ENCODE results near the gene RNF20. TPM values are rescaled to one million over a fixed set of nuclear protein-coding genes. Genes with fewer than 3 reads are reported as not detected.
"Not testable (repeated sequence)": the region's sequence is repeated elsewhere in the genome, so short reads cannot be mapped to it uniquely, and the experiment has no call there.

Gene RNF20
- total and polyA plus RNA-seq, 3 experiments from 2014 or later: 42.5 to 53.5 (median 46.8) TPM

GRCh38 chr9:101518489-101518888, 15.2 kb upstream of the RNF20 start:
- H3K4me1 ChIP-seq (ENCODE audit: insufficient read depth, low read length); H3K9me3 Mint-ChIP-seq; H3K4me3 Mint-ChIP-seq; H3K36me3 ChIP-seq (ENCODE audit: insufficient read depth, low read length); POLR2A ChIA-PET; DNase-seq; H3K27ac ChIP-seq (ENCODE audit: low read depth, low read length); H3K4me3 ChIP-seq (ENCODE audit: low read length); H3K27ac Mint-ChIP-seq; H3K36me3 Mint-ChIP-seq; H3K9me3 ChIP-seq (ENCODE audit: low read length); H3K27me3 ChIP-seq (ENCODE audit: insufficient read depth, low read length, poor library complexity, severe bottlenecking); H3K4me1 Mint-ChIP-seq: not testable (repeated sequence)
- CTCF ChIA-PET: interaction anchor here (2.2 kb wide), 1 partner anchor 11 kb away, joined by 5 read pairs; no protein-coding TSS in a partner anchor
- peaks cover 17 to 52% of the 10 kb centered on the region in 2 donors for H3K27me3 Mint-ChIP-seq

GRCh38 chr9:101524371-101524770, 9.3 kb upstream of the RNF20 start:
- no peak overlapping the region for H3K4me3 ChIP-seq (ENCODE audit: low read length)
- H3K9me3 Mint-ChIP-seq: no peaks in the 10 kb centered on the region
- peaks cover 21 to 62% of the 10 kb centered on the region in 2 donors for H3K27me3 Mint-ChIP-seq
- no peak overlapping the region for H3K4me3 Mint-ChIP-seq
- H3K27me3 ChIP-seq (ENCODE audit: insufficient read depth, low read length, poor library complexity, severe bottlenecking): peaks cover 4% of the 10 kb centered on the region
- no peak overlapping the region for H3K27ac ChIP-seq (ENCODE audit: low read depth, low read length)
- no peak overlapping the region for H3K27ac Mint-ChIP-seq
- no peaks in the 10 kb centered on the region for H3K4me1 Mint-ChIP-seq
- H3K36me3 ChIP-seq (ENCODE audit: insufficient read depth, low read length): no peaks in the 10 kb centered on the region
- H3K4me1 ChIP-seq (ENCODE audit: insufficient read depth, low read length): no peaks in the 10 kb centered on the region
- POLR2A ChIA-PET: no interaction called here
- no peaks in the 10 kb centered on the region for H3K36me3 Mint-ChIP-seq
- H3K9me3 ChIP-seq (ENCODE audit: low read length): no peaks in the 10 kb centered on the region
- no peak for DNase-seq
- CTCF ChIA-PET: interaction anchor here (0.8 to 1.1 kb wide), 2 partner anchors 9 to 65 kb away, joined by 3 to 4 read pairs; partner anchors contain the start of gene RNF20

GRCh38 chr9:101527066-101527465, 6.6 kb upstream of the RNF20 start:
- no peak overlapping the region for H3K4me3 Mint-ChIP-seq
- CTCF ChIA-PET: interaction anchor here (1.2 kb wide), 1 partner anchor 68 kb away, joined by 3 read pairs; no protein-coding TSS in a partner anchor

GRCh38 chr9:101528015-101528414, 5.6 kb upstream of the RNF20 start:
- H3K4me1 ChIP-seq (ENCODE audit: insufficient read depth, low read length): peaks cover 10% of the 10 kb centered on the region
- ChIA-PET POLR2A (no interaction called here), CTCF (interaction anchor here (1.2 to 5.6 kb wide), 3 partner anchors 9 to 69 kb away, joined by 3 to 29 read pairs (median 4); no protein-coding TSS in a partner anchor)
- DNase-seq: no peak
- Mint-ChIP-seq H3K9me3 (no peaks in the 10 kb centered on the region), H3K4me1 (peaks cover 0 to 3% (median 1%) of the 10 kb centered on the region in 3 donors), H3K36me3 (no peaks in the 10 kb centered on the region), H3K4me3 (no peak overlapping the region), H3K27me3 (peaks cover 7 to 35% of the 10 kb centered on the region in 2 donors), H3K27ac (no peak overlapping the region)
- H3K27me3 ChIP-seq (ENCODE audit: insufficient read depth, low read length, poor library complexity, severe bottlenecking): peaks cover 4% of the 10 kb centered on the region
- H3K9me3 ChIP-seq (ENCODE audit: low read length): no peaks in the 10 kb centered on the region
- H3K4me3 ChIP-seq (ENCODE audit: low read length): no peak overlapping the region
- no peaks in the 10 kb centered on the region for H3K36me3 ChIP-seq (ENCODE audit: insufficient read depth, low read length)
- H3K27ac ChIP-seq (ENCODE audit: low read depth, low read length): no peak overlapping the region

More at GRCh38 chr9:101527066-101527465, 6.6 kb upstream of the RNF20 start:
- Histone ChIP-seq H3K9me3 (ENCODE audit: low read length) (no peaks in the 10 kb centered on the region), H3K4me1 (ENCODE audit: insufficient read depth, low read length) (peaks cover 4% of the 10 kb centered on the region), H3K27ac (ENCODE audit: low read depth, low read length) (no peak overlapping the region), H3K4me3 (ENCODE audit: low read length) (no peak overlapping the region), H3K36me3 (ENCODE audit: insufficient read depth, low read length) (no peaks in the 10 kb centered on the region), H3K27me3 (ENCODE audit: insufficient read depth, low read length, poor library complexity, severe bottlenecking) (peaks cover 4% of the 10 kb centered on the region)
- H3K9me3 Mint-ChIP-seq: no peaks in the 10 kb centered on the region
- H3K27me3 Mint-ChIP-seq: peaks cover 15 to 45% of the 10 kb centered on the region in 2 donors
- no peaks in the 10 kb centered on the region for H3K36me3 Mint-ChIP-seq
- H3K27ac Mint-ChIP-seq: no peak overlapping the region
- no peak for DNase-seq
- no peaks in the 10 kb centered on the region for H3K4me1 Mint-ChIP-seq
- POLR2A ChIA-PET: no interaction called here

- H3K27ac ChIP-seq (ENCODE audit: low read depth, low read length): no peak overlapping the region
- H3K4me1 Mint-ChIP-seq: peaks cover 0 to 19% (median 17%) of the 10 kb centered on the region in 3 donors
- no peak overlapping the region for H3K4me3 Mint-ChIP-seq
Observed at GRCh38 chr9:101530076-101530711, 3.5 kb upstream of the RNF20 start.

GRCh38 chr9:101536351-101536750, 2.7 kb downstream of the RNF20 start:
- CTCF ChIA-PET: no interaction called here
- Mint-ChIP-seq H3K4me1 (peaks cover 4 to 27% (median 19%) of the 10 kb centered on the region in 3 donors), H3K36me3 (peaks cover 3 to 18% (median 4%) of the 10 kb centered on the region in 3 donors), H3K9me3 (no peaks in the 10 kb centered on the region), H3K4me3 (no peak overlapping the region), H3K27ac (peak overlapping the region in 1 of 8 donors; percentile 14), H3K27me3 (no peaks in the 10 kb centered on the region)
- Histone ChIP-seq H3K4me1 (ENCODE audit: insufficient read depth, low read length) (peaks cover 37% of the 10 kb centered on the region), H3K9me3 (ENCODE audit: low read length) (no peaks in the 10 kb centered on the region), H3K27ac (ENCODE audit: low read depth, low read length) (no peak overlapping the region), H3K4me3 (ENCODE audit: low read length) (no peak overlapping the region), H3K36me3 (ENCODE audit: insufficient read depth, low read length) (peaks cover 30% of the 10 kb centered on the region), H3K27me3 (ENCODE audit: insufficient read depth, low read length, poor library complexity, severe bottlenecking) (no peaks in the 10 kb centered on the region)
- POLR2A ChIA-PET: no interaction called here
- DNase-seq: no peak

More at GRCh38 chr9:101530076-101530711, 3.5 kb upstream of the RNF20 start:
- CTCF ChIA-PET: interaction anchor here (0.7 to 5.6 kb wide), 4 partner anchors 10 to 132 kb away, joined by 4 to 29 read pairs (median 6); partner anchors contain the start of genes MRPL50 and ZNF189
- Histone ChIP-seq H3K4me1 (ENCODE audit: insufficient read depth, low read length) (peaks cover 19% of the 10 kb centered on the region), H3K9me3 (ENCODE audit: low read length) (no peaks in the 10 kb centered on the region), H3K36me3 (ENCODE audit: insufficient read depth, low read length) (no peaks in the 10 kb centered on the region), H3K27me3 (ENCODE audit: insufficient read depth, low read length, poor library complexity, severe bottlenecking) (peaks cover 4% of the 10 kb centered on the region), H3K4me3 (ENCODE audit: low read length) (no peak overlapping the region)
- Mint-ChIP-seq H3K36me3 (peaks cover 0 to 11% (median 0%) of the 10 kb centered on the region in 3 donors), H3K9me3 (no peaks in the 10 kb centered on the region), H3K27ac (no peak overlapping the region), H3K27me3 (peaks cover 0 to 13% of the 10 kb centered on the region in 2 donors)
- POLR2A ChIA-PET: interaction anchor here (0.5 kb wide), 1 partner anchor 131 kb away, joined by 3 read pairs; the partner anchor contains the start of genes MRPL50 and ZNF189
- peak; percentile 41 to 75 (median 60) for DNase-seq

- POLR2A ChIA-PET: no interaction called here
- no peak overlapping the region for H3K27ac ChIP-seq (ENCODE audit: low read depth, low read length)
- Mint-ChIP-seq H3K27me3 (no peaks in the 10 kb centered on the region), H3K4me1 (peaks cover 4 to 27% (median 19%) of the 10 kb centered on the region in 3 donors), H3K36me3 (peaks cover 3 to 20% (median 4%) of the 10 kb centered on the region in 3 donors), H3K27ac (no peak overlapping the region), H3K9me3 (no peaks in the 10 kb centered on the region), H3K4me3 (no peak overlapping the region)
- no peak for DNase-seq
- no peaks in the 10 kb centered on the region for H3K27me3 ChIP-seq (ENCODE audit: insufficient read depth, low read length, poor library complexity, severe bottlenecking)
- CTCF ChIA-PET: interaction anchor here (1.2 kb wide), 1 partner anchor 31 kb away, joined by 3 read pairs; no protein-coding TSS in a partner anchor
- H3K36me3 ChIP-seq (ENCODE audit: insufficient read depth, low read length): peaks cover 30% of the 10 kb centered on the region
- no peaks in the 10 kb centered on the region for H3K9me3 ChIP-seq (ENCODE audit: low read length)
- no peak overlapping the region for H3K4me3 ChIP-seq (ENCODE audit: low read length)
- peaks cover 37% of the 10 kb centered on the region for H3K4me1 ChIP-seq (ENCODE audit: insufficient read depth, low read length)
Observed at GRCh38 chr9:101536938-101537337, 3.3 kb downstream of the RNF20 start.

GRCh38 chr9:101540069-101540468, 6.4 kb downstream of the RNF20 start:
- Histone ChIP-seq H3K4me1 (ENCODE audit: insufficient read depth, low read length) (peaks cover 22% of the 10 kb centered on the region), H3K36me3 (ENCODE audit: insufficient read depth, low read length) (peaks cover 30% of the 10 kb centered on the region), H3K27ac (ENCODE audit: low read depth, low read length) (no peak overlapping the region), H3K4me3 (ENCODE audit: low read length) (no peak overlapping the region), H3K27me3 (ENCODE audit: insufficient read depth, low read length, poor library complexity, severe bottlenecking) (no peaks in the 10 kb centered on the region), H3K9me3 (ENCODE audit: low read length) (no peaks in the 10 kb centered on the region)
- DNase-seq: no peak
- Mint-ChIP-seq H3K9me3 (no peaks in the 10 kb centered on the region), H3K4me1 (peaks cover 0 to 12% (median 4%) of the 10 kb centered on the region in 3 donors), H3K4me3 (no peak overlapping the region), H3K27me3 (no peaks in the 10 kb centered on the region), H3K36me3 (peaks cover 3 to 31% (median 10%) of the 10 kb centered on the region in 3 donors), H3K27ac (no peak overlapping the region)
- POLR2A ChIA-PET: no interaction called here
- CTCF ChIA-PET: no interaction called here

All from CD8-positive, alpha-beta memory T cell (primary cell).